Neural progenitor cell (in vitro differentiated cells): ENCODE results near the gene MTREX.

Experiments used
- EZH2 ChIP-seq: fragments of 200-600 bp; sonication (generic); IDR thresholded peaks from 2 replicates; pipeline ENCODE4 v1.6.1; 2017; ENCODE audit warnings: antibody characterized with exemption, mild to moderate bottlenecking, moderate library complexity
- EZH2phosphoT487 ChIP-seq: fragments of 200-600 bp; sonication (generic); IDR thresholded peaks from 2 replicates; pipeline ENCODE4 v1.6.1; 2017; ENCODE audit warnings: antibody characterized with exemption
- TF ChIP-seq, protein P1 (sequence below): fragments of 200-600 bp; sonication (generic); IDR thresholded peaks from 2 replicates; pipeline ENCODE4 v1.5.1; 2017; ENCODE audit warnings: antibody characterized with exemption, mild to moderate bottlenecking

DNA sequence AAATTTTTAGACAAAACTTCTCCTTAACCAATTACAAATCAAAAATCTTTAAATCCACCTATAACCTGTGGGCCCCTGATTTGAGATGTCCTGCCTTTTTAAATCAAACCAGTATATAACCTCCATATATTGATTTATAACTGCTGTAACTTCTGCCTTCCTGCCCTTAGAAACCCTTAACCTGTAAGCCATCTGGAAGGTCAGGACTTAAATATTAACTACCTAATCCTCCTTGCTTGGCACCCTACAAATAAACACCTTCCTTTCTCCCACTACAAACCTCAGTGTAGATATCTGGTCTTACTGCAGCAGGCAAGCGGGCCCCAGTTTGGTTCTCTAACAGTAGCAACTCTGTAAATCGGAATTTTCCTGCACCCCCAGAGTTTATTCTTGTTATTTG lies 83.9 kb downstream of the MTREX start:
- TF ChIP-seq, protein P1, sequence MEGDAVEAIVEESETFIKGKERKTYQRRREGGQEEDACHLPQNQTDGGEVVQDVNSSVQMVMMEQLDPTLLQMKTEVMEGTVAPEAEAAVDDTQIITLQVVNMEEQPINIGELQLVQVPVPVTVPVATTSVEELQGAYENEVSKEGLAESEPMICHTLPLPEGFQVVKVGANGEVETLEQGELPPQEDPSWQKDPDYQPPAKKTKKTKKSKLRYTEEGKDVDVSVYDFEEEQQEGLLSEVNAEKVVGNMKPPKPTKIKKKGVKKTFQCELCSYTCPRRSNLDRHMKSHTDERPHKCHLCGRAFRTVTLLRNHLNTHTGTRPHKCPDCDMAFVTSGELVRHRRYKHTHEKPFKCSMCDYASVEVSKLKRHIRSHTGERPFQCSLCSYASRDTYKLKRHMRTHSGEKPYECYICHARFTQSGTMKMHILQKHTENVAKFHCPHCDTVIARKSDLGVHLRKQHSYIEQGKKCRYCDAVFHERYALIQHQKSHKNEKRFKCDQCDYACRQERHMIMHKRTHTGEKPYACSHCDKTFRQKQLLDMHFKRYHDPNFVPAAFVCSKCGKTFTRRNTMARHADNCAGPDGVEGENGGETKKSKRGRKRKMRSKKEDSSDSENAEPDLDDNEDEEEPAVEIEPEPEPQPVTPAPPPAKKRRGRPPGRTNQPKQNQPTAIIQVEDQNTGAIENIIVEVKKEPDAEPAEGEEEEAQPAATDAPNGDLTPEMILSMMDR: no peak
- no peak for TF ChIP-seq EZH2phosphoT487
- TF ChIP-seq EZH2: no peak
